HG03565 (cell line): ENCODE results near the gene TTLL8.

Experiments
- ATAC-seq: cut with Tn5 transposase; IDR thresholded peaks from one replicate; pipeline ENCODE4 v1.9.1; 2021; ENCODE audit warnings: mild to moderate bottlenecking, moderate library complexity; ENCODE audit not compliant: unreplicated experiment

The TTLL8 gene

GRCh38 chr22:50022171-50022819, 35.8 kb downstream of the TTLL8 start:
- ATAC-seq: no peak

DNA sequence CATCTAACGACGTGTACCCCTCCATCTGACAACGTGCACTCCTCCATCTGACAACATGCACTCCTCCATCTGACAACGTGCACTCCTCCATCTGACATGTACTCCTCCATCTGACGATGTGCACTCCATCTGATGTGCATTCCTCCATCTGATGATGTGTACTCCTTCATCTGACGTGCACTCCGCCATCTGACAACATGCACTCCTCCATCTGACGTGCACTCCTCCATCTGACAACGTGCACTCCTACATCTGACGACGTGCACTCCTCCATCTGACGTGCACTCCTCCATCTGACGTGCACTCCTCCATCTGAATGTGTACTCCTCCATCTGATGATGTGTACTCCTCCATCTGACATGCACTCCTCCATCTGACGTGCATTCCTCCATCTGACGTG, 37.5 kb downstream of the TTLL8 start:
- ATAC-seq: no peak

DNA sequence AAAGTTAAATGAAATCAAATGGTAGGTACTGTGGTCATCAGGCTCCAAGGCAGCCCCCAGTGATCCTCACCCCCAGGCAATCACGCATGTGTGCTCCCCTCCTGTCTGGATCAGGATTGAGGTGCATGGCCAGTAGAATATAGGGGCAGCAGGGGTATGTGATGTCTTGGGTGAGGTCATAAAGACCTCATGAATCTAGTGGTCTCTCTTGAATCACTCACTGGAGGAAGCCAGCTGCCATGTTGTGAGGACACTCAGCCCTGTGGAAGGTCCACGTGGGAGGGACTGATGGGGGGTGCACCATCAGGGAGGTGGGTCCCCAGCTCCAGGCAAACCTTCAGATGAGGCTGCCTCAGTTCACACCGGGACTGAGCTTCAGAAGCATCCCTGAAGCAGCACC, 38.8 kb downstream of the TTLL8 start:
- no peak for ATAC-seq

- ATAC-seq: no peak
Measured at GRCh38 chr22:50018608-50019285, 39.4 kb downstream of the TTLL8 start.

DNA sequence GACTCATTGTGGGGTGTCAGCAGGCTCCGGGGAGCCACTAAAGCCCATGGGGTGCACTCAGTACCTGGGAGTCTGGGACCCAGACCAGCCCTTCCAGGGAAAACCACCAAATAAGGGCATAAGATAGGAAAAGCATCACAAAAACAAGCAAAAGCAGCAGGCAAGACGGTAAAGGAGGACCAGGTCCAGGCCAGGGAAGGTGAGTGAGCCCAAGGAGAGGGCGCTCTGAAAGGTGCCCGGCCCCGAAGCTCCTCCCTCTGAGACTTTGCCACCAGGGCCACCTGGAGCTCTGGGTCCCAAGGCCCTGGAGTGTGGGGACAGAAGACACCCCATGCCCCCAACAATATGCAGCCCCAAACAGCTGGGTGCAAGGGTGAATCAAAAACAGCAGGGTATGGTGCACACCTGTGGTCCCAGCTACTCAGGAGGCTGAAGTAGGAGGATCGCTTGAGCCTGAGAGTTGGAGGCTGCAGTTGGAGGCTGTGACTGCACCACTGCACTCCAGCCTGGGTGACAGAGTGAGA, 40.3 kb downstream of the TTLL8 start:
- ATAC-seq: no peak

DNA sequence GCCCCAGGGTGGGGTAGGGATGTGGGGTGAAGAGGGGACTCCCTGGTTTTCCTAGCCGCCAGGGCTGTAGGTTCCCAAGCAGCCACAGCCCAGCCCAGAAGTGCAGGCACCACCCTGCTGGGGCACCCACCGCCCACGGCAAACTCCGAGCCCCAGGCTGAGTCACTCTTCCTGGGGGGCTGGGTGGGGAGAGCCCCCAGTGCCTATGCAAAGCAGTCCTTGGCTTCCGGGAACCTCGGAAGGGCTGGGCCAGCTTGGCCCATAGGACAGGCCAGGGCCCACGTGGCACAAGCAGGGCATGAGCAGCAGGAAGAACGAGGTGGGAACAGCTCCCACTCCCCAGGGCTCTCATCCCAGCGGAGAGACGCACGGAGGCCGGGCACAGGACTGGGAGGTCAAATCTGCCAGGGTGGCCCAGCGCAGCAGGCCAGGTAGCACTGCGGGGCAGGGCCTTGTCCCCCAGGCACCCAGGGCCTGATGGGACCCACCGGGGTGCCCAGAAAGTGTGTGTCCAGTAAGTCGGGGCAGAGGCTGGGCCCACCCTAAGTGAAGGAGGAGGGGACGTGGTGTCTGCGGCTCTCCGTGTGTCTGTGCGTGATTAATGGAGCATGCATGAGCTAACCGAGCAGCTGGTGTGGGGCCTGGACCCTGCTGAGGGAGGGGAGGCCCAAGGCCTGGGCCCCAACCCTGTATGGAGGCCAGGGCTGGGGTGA, 41.0 kb downstream of the TTLL8 start:
- ATAC-seq: peak; percentile 48

DNA sequence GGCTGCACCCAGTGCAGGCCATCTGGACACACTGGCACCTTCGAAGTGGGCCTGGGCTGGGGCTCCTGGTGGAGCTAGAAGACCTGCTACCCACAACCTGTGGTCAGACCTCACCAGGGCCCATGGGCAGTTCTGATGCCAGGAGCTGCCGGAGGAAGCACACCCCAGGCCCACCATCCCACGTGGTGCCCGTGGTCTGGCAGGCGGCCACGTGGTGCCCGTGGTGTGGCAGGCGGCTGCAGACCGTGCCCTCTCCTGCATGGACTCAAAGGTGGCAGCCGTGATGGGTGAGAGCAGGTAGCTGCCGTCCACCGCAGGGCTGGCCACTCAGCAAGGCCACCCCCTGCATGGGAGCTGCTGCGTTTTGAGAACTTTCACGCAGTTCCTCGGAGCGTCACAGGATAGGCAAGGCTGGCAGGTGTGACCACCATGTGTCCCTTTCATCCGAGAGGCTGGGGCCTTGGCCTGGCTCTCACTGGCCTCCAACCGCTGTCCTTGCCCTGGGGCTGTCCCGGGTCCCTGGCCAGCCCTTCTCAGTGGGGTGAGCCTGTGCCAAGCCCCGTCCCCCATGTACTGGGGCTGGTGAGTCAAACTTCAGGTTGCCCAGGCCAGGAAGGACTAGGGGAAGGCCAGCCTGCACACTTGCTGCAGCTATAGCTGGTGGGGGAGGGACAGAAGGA, 41.6 kb downstream of the TTLL8 start:
- no peak for ATAC-seq

DNA sequence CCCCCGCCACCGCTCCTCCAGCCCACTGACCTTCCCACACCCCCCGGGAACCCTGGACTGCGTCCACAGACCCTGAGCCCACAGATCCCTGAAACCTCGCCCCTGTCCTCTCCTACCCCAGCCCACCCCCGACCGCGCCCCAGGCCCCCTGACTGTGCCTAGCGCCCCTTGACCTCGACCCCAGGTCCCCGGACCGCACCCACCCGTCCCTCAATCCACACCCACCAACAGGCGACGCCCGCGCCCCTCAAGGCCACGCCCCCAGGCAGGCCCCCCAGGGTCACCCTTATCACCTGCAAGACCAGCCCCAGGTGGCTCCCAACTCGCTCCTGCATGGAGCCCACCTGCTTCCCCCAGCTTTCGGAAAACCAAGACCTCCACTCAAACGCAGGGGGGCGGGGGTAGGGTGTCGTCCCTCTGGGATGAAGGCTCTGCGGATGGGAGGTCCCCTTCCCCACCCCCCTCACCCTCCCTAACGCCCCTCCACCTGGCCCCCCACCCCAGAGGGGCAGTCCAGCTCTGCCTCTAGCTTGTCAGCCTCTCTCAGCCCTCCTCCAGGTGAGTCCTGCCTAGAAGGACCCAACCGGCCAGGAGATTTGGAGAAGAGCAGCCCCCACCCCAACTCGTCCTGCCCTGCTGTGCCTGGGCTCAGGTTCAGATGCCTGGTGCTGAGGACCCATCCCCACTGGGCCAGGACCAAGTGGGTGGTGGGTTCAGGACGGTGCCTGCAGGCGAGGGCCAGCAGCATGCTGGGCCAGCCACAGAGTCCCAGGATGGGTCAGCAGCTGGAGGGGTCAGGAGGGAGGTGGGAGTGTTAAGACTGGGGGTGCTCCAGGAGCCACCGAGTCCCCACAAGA, 42.4 kb downstream of the TTLL8 start:
- no peak for ATAC-seq

DNA sequence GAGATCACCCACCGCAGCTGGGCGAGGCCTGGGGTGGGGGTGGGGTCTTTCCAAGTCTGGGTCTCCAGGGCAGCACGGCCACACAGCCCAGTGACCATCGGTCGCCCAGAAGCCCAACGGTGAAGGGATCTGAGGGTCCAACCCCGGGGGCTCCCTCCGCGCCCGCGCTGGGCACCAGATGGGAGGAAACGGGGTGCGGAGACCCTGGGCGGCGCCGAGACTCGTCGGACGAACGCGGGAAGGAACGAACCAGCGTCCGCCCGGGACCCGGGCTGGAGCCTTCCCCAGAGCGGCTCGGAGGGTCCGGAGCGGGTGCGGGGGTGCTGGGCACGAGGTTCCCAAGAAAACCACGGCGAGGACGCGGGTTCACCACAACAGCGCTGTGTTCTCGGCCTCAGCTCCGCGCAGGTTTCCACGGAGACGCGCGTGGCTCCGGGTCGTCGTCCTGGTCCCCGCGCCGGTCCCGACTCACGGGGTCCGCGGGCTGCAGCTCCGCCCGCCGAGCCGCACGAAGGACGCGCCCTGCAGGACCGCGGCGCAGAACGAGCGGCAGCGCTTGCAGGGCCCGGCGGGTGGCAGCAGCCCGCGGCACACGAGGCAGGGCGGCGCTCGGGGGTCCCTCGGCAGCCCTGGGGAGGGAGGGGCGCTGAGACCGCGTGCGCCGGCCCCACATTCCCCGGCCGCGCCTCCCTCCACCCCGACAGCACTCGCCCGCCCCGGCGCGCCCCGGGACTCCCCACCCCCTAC, 43.3 kb downstream of the TTLL8 start:
- ATAC-seq: no peak

GRCh38 chr22:50014053-50014501, 44.0 kb downstream of the TTLL8 start:
- no peak for ATAC-seq

DNA sequence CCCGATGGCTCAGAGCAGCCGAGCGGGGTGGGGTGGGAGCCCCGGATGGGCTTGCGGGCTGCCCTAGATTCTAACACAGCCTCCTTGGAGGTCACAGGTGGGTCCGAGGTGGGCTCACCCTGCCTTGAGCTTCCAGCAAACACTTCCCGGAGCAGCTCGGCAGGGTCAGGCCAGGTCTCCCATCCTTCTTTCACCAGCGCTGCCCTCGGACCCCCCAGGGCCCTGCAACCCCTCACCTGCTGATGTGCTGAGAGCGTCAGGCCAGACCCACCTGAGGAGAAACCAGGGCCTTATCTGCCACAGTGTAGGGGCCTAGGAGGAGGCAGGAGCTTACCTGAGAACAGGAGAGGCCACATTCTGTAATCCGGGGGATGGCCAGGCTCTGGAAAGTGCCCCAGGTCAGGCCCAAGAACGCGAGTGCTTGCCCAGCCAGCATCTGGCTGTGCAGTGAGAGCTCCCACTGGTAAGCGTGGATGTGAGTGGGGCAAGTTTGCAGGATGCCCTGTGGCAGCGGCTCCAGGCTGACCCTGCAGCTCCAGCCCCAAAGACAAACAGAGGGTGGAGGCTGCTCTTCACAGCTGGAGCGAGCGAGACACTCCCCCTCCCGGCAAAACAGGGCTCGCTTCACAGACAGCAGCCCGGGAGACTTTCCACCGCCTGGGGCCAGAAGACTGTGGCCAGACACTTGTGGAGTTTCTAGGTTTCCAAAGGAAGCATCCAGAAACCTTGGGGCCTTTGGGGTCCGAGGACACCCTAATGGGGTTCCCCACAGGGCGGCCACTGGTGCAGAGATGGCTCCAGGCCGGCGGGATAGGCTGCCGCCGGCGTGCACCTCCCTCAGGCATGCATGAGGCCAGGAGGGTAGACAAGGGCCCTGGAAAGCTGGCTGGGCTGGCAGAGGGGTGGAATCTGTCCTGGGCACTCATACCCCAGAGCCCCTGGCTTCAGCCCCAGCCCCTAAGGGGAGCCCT, 45.6 kb downstream of the TTLL8 start, which contains the start of gene IL17REL:
Gene IL17REL (minus strand): TSS at position 555 of the 971 bp plus-strand sequence. CDS start 119 bp downstream, at position 436.
- ATAC-seq: no peak

DNA sequence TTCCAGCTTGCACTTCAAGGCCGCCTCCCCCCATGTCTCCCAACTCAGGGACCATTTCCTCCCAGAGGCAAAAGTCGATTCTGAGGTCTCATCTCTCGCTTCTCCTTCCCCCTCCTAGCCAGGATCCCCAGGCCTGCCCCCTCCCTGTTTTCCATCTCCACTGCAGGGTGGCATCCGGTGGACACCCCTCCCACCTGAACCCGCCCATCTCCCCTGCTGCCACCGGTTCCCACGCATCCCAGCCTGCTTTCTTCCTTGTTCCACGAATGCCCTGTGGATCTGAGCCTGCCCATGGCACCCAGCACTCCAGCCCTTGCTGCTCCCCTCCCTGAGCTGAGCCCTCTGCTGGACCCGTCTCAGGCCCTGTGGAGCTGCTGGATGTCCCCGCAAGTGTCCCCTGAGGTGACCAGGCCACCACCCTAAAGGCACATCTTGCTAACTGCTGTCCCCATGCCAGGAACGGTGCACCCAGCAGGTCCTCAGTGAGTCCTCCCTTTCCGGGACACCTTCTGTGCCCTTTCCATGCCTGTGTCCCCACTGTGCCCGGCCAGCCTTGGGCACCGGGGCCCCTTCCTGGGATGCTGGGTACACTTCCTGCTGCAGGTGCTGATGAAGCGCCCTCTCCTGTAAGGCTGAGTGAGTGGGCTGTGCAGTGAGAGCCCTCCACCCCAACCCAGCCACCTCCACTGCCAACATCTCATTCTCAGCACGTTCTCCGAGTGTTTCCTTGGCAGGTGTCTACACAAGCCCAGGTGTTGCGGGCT, 46.5 kb downstream of the TTLL8 start:
- no peak for ATAC-seq

DNA sequence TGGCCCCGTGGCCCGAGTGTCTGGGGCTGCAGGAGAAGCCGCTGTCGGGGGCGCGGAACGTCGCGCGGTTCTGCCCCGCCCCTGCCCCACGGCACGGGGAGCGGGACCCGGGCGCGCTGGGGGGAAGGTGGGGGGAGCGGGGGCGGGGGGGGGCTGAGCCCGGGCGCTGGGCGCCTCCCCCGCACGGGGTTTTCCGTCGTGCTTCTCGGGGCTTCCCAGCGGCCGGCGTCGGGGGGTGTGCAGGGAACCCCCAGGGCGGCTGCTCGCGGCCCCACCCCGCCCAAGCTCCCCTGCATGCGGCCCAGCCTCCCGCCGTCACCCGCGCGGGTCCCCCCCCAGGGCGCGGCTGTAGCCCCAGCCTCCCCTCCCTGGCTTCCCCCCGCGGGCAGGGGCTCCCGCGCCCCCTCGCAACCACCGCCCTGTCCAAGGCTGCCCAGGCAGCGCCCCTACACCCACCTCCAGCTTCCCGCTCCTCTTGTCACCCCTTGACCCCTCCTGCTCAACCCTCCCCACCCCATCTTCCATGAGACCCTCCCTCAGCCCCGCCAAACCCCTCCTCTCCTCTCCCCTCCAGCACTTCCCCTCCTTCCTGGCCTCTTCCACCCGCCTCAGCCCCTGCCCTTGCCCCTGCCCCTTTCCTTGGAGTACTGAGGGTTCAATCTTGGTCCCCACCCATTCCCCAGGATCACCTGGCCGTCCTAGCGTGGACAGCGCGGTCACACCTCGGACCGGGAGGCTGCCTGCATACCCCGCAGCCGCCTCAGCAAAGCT, 47.2 kb downstream of the TTLL8 start:
- no peak for ATAC-seq

- ATAC-seq: no peak
Measured at GRCh38 chr22:50009765-50010675, 48.1 kb downstream of the TTLL8 start.

- ATAC-seq: no peak
Measured at GRCh38 chr22:50009251-50009650, 48.8 kb downstream of the TTLL8 start.
